ENCODE data around the gene CCDC174. TPM values are rescaled to one million over a fixed set of nuclear protein-coding genes. Genes with fewer than 3 reads are reported as not detected.

Gene CCDC174
- total and polyA plus RNA-seq, 10 of the 15 experiments (the other 5 are each of a cell fraction or from before 2014, with no cell fraction given) = 11.6 to 31.3 (median 19.1) TPM

- 98% methylated on average over 4 of the region's 4 CpGs for WGBS (ENCODE audit: insufficient coverage, insufficient replicate concordance, low lambda C conversion rate, missing lambda C conversion rate)
- H3K79me2 ChIP-seq (ENCODE audit: control insufficient read depth, insufficient read depth, low read length) = no peaks in the 10 kb centered on the region
- no peak for ATAC-seq
- H3K4me3 ChIP-seq = no peak overlapping the region
- RAD21 ChIA-PET (ENCODE audit: unreplicated experiment) = interaction anchor here (0.7 kb wide), 1 partner anchor 49 kb away, joined by 3 read pairs; no protein-coding TSS in a partner anchor
- no peak overlapping the region for H3K27ac ChIP-seq (ENCODE audit: control insufficient read depth, insufficient read depth)
- TF ChIP-seq RUNX3 (IDR thresholded peaks at IDR 0.05; ENCODE audit: low read length) = no peak
- no peak for TF ChIP-seq NRF1 (conservative IDR thresholded peaks at IDR 0.05; ENCODE audit: low read depth, low read length)
- no peak for TF ChIP-seq MYB (IDR thresholded peaks at IDR 0.05; ENCODE audit: borderline replicate concordance, low read depth, low read length)
- TF ChIP-seq KDM1A (IDR thresholded peaks at IDR 0.05; ENCODE audit: borderline replicate concordance) = no peak
- TF ChIP-seq FOS (IDR thresholded peaks at IDR 0.05; ENCODE audit: borderline replicate concordance, extremely low read depth, insufficient read length) = no peak
- TF ChIP-seq PAX5 (IDR thresholded peaks at IDR 0.05; ENCODE audit: borderline replicate concordance, low read depth, low read length) = no peak
- no peak for TF ChIP-seq RAD21 (IDR thresholded peaks at IDR 0.05; ENCODE audit: insufficient read depth, low read depth, low read length)
- TF ChIP-seq, protein P1, sequence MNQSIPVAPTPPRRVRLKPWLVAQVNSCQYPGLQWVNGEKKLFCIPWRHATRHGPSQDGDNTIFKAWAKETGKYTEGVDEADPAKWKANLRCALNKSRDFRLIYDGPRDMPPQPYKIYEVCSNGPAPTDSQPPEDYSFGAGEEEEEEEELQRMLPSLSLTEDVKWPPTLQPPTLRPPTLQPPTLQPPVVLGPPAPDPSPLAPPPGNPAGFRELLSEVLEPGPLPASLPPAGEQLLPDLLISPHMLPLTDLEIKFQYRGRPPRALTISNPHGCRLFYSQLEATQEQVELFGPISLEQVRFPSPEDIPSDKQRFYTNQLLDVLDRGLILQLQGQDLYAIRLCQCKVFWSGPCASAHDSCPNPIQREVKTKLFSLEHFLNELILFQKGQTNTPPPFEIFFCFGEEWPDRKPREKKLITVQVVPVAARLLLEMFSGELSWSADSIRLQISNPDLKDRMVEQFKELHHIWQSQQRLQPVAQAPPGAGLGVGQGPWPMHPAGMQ (IDR thresholded peaks at IDR 0.05; ENCODE audit: borderline replicate concordance) = no peak
- TF ChIP-seq YBX1 (IDR thresholded peaks at IDR 0.05) = no peak
- no peak for TF ChIP-seq SREBF1 (IDR thresholded peaks at IDR 0.05; ENCODE audit: low read length)
- no peak for TF ChIP-seq ZBED1 (IDR thresholded peaks at IDR 0.05; ENCODE audit: borderline replicate concordance)
- TF ChIP-seq POLR2AphosphoS5 (IDR thresholded peaks at IDR 0.05; ENCODE audit: low read length) = no peak
- no peaks in the 10 kb centered on the region for H3K36me3 ChIP-seq (ENCODE audit: control insufficient read depth in 2 of 2, insufficient read depth in 2 of 2, low read length in 1 of 2)
- H3K9ac ChIP-seq (ENCODE audit: control insufficient read depth, insufficient read depth, low read length) = no peak overlapping the region
- no peaks in the 10 kb centered on the region for H4K20me1 ChIP-seq (ENCODE audit: control insufficient read depth, insufficient read depth)
- DNase-seq (ENCODE audit: low read depth, low spot score) = no peak
- H2AFZ ChIP-seq (ENCODE audit: control insufficient read depth, low read depth, low read length) = no peak overlapping the region
- no peaks in the 10 kb centered on the region for H3K27me3 ChIP-seq (replicated peaks in 1 of 2; ENCODE audit: control insufficient read depth in 2 of 2, insufficient read depth in 2 of 2, low read length in 1 of 2)
- SMC1A ChIA-PET (ENCODE audit: uncharacterized antibody, unreplicated experiment) = interaction anchor here (0.6 to 10.1 kb wide), 2 partner anchors 12 to 95 kb away, joined by 3 to 86 read pairs; no protein-coding TSS in a partner anchor
- no peak overlapping the region for H3K4me2 ChIP-seq (ENCODE audit: control insufficient read depth, insufficient read depth)
- H3K4me1 ChIP-seq (ENCODE audit: control insufficient read depth, insufficient read depth, low read length) = peaks cover 31% of the 10 kb centered on the region
- POLR2A ChIA-PET = no interaction called here
- FAIRE-seq = no peak
- CTCF ChIA-PET = interaction anchor here (0.6 to 1.2 kb wide), 2 partner anchors 11 to 98 kb away, joined by 3 read pairs; no protein-coding TSS in a partner anchor
- H3K9me3 ChIP-seq (replicated peaks; ENCODE audit: control insufficient read depth, insufficient read depth, low read length) = no peaks in the 10 kb centered on the region; the same call in 2 of the 3 replicates
- in situ Hi-C loops (cut with MboI) (no loop called here), intact Hi-C loops (cut with micrococcal nuclease; ENCODE audit: unreplicated experiment) (no loop called here)
- no TSS peak for BruUV-seq (replicated peaks)
These were observed 32.9 kb downstream of the CCDC174 start for GRCh38 chr3:14684447-14684846.
